K562 (cell line): ENCODE measurements around the gene INSR. TPM values are rescaled to one million over a fixed set of nuclear protein-coding genes. Genes with fewer than 3 reads are reported as not detected.

ENCODE experiments used
- ATAC-seq: fragments of 200-7000 bp; cut with Tn5 transposase; 3 replicates; pipeline ENCODE4 v1.9.1; 2020; ENCODE audit warnings: moderate library complexity
- BruUV-seq: library from RNA; stranded (reverse); fragments of 400-500 nt; replicated peaks from 2 replicates; lab custom pipeline; 2021; lab: Mats Ljungman, UMichigan
- CTCF ChIA-PET: fragments of 300-600 bp; formaldehyde crosslinking; extraction: SDS; loops from one replicate; lab custom pipeline; 2021; ENCODE audit warnings: low intra/inter-chr PET ratio; lab: Yijun Ruan, JAX
- POLR2A ChIA-PET: fragments of 300-600, 350-650 bp; sonication (Branson Sonifier 250); formaldehyde crosslinking; extraction: SDS; loops from one replicate; lab custom pipeline; 2021; ENCODE audit warnings: antibody characterized with exemption, inconsistent platforms; lab: Yijun Ruan, JAX
- DNase-seq, 4 experiments: peaks; one replicate each; pipeline versions ENCODE4 v3.0.0 to v3.0.0-alpha.2; 2011 to 2018; ENCODE audit warnings: low spot score in 3 of 4, mixed read lengths in 3 of 4; ENCODE audit errors: extremely low read depth in 1 of 4
- FAIRE-seq: peaks from 2 replicates; lab custom pipeline; 2011; peaks lifted over from hg19 to GRCh38; lab: Jason Lieb, UNC
- H2AFZ ChIP-seq: 2 replicates; pipeline ENCODE4 v1.6.0; 2011; ENCODE audit warnings: low read depth, low read length, control low read depth, inconsistent platforms
- H3K27ac ChIP-seq: fragments of 200-600 bp; 3 replicates; pipeline ENCODE4 v1.8.0; 2011; ENCODE audit warnings: low read depth, mild to moderate bottlenecking, control low read depth, inconsistent platforms, low read length, moderate library complexity, mixed read lengths; ENCODE audit errors: extremely low read depth
- H3K27me3 ChIP-seq, 2 experiments: fragments of 300-600 bp in 1 of 2; 2 replicates in 1 of 2; 3 replicates in 1 of 2; pipeline versions ENCODE4 v1.6.0 to v1.8.0; 2011; ENCODE audit warnings: inconsistent platforms in 2 of 2, low read length in 2 of 2, mild to moderate bottlenecking in 1 of 2, mixed read lengths in 1 of 2, moderate library complexity in 1 of 2; ENCODE audit not compliant: control insufficient read depth in 2 of 2, insufficient read depth in 2 of 2
- H3K36me3 ChIP-seq: fragments of 300-600 bp; 3 replicates; pipeline ENCODE4 v1.8.0; 2011; ENCODE audit warnings: mild to moderate bottlenecking, low read length, inconsistent platforms; ENCODE audit not compliant: control insufficient read depth, insufficient read depth
- H3K4me1 ChIP-seq, 2 experiments: fragments of 200-600 bp in 1 of 2; replicated peaks in 1 of 2; 2 replicates in 1 of 2; 3 replicates in 1 of 2; pipeline versions ENCODE4 v1.5.1 to v1.8.0; 2011; ENCODE audit warnings: inconsistent platforms in 2 of 2, low read length in 2 of 2, mild to moderate bottlenecking in 1 of 2, mixed read lengths in 1 of 2, moderate library complexity in 1 of 2; ENCODE audit not compliant: control insufficient read depth in 2 of 2, insufficient read depth in 2 of 2
- H3K4me2 ChIP-seq: 2 replicates; pipeline ENCODE4 v1.6.1; 2011; ENCODE audit warnings: low read length, control low read depth, inconsistent platforms, mixed read lengths; ENCODE audit not compliant: insufficient read depth
- H3K4me3 ChIP-seq: fragments of 200-600 bp; sonication (generic), shearing (Covaris generic); 2 replicates; pipeline ENCODE4 v1.5.1; 2016; ENCODE audit warnings: control low read depth, inconsistent platforms
- H3K79me2 ChIP-seq: fragments of 200-600 bp; 3 replicates; pipeline ENCODE4 v1.8.0; 2011; ENCODE audit warnings: low read length, inconsistent platforms; ENCODE audit not compliant: control insufficient read depth, insufficient read depth
- H3K9ac ChIP-seq, 2 experiments: 2 replicates each; pipeline versions ENCODE4 v1.6.0 to v1.6.1; 2011; ENCODE audit warnings: low read depth in 2 of 2, low read length in 2 of 2, control low read depth in 1 of 2, inconsistent platforms in 1 of 2, mild to moderate bottlenecking in 1 of 2, mixed read lengths in 1 of 2; ENCODE audit not compliant: insufficient read depth in 1 of 2
- H3K9me1 ChIP-seq: one replicate; pipeline ENCODE4 v1.6.0; 2011; ENCODE audit warnings: inconsistent platforms, mild to moderate bottlenecking, low read length, moderate library complexity; ENCODE audit not compliant: control insufficient read depth, insufficient read depth
- H3K9me3 ChIP-seq: replicated peaks from 2 replicates; pipeline ENCODE4 v1.5.1; 2011; ENCODE audit warnings: low read depth, low read length, inconsistent platforms; ENCODE audit not compliant: control insufficient read depth, insufficient read depth
- H4K20me1 ChIP-seq: replicated peaks from 2 replicates; pipeline ENCODE4 v1.6.1; 2011; ENCODE audit warnings: low read length, inconsistent platforms, mixed read lengths; ENCODE audit not compliant: control insufficient read depth, insufficient read depth
- FOXP1 ChIP-seq: sonication (generic); formaldehyde crosslinking; IDR thresholded peaks from 2 replicates; pipeline ENCODE4 v1.8.0; 2022; ENCODE audit warnings: mild to moderate bottlenecking, missing genetic modification reagents
- GABPB1 ChIP-seq: sonication (generic); formaldehyde crosslinking; IDR thresholded peaks from 2 replicates; pipeline ENCODE4 v1.8.0; 2022; ENCODE audit warnings: mild to moderate bottlenecking, missing genetic modification reagents
- HMGXB4 ChIP-seq: sonication (generic); formaldehyde crosslinking; IDR thresholded peaks from 2 replicates; pipeline ENCODE4 v1.8.1; 2023; ENCODE audit warnings: mild to moderate bottlenecking, missing genetic modification reagents
- MBD1 ChIP-seq: fragments of 250-450 bp; sonication (Bioruptor Pico); IDR thresholded peaks from 2 replicates; pipeline ENCODE4 v1.8.0; 2022; ENCODE audit warnings: inconsistent platforms
- MTF1 ChIP-seq: fragments of 250-450 bp; sonication (Bioruptor Pico); IDR thresholded peaks from 2 replicates; pipeline ENCODE4 v1.9.0; 2021; ENCODE audit warnings: moderate library complexity, mild to moderate bottlenecking, inconsistent platforms, borderline replicate concordance
- RFX1 ChIP-seq: fragments of 450-650 bp; IDR thresholded peaks from 2 replicates; pipeline ENCODE4 v1.6.1; 2016; ENCODE audit warnings: mild to moderate bottlenecking, moderate library complexity
- SFPQ ChIP-seq: fragments of 200-400 bp; formaldehyde crosslinking; IDR thresholded peaks from 2 replicates; pipeline ENCODE4 v1.6.1; 2017; ENCODE audit warnings: mild to moderate bottlenecking, low read depth, low read length, moderate library complexity
- SMAD4 ChIP-seq: fragments of 250-450 bp; sonication (Bioruptor Pico); conservative IDR thresholded peaks from 2 replicates; pipeline ENCODE4 v1.8.0; 2021; ENCODE audit warnings: inconsistent platforms, mild to moderate bottlenecking, moderate library complexity
- TFAM ChIP-seq: fragments of 250-450 bp; sonication (Bioruptor Pico); conservative IDR thresholded peaks from 2 replicates; pipeline ENCODE4 v1.5.0; 2021; ENCODE audit warnings: mild to moderate bottlenecking, moderate library complexity
- ZNF174 ChIP-seq: fragments of 250-450 bp; sonication (Bioruptor Pico); IDR thresholded peaks from 2 replicates; pipeline ENCODE4 v1.4.0; 2020; ENCODE audit warnings: mild to moderate bottlenecking
- ZNF23 ChIP-seq: fragments of 250-450 bp; sonication (Bioruptor Pico); IDR thresholded peaks from 2 replicates; pipeline ENCODE4 v1.4.0; 2020; ENCODE audit warnings: mild to moderate bottlenecking
- ZNF431 ChIP-seq: sonication (generic); formaldehyde crosslinking; IDR thresholded peaks from 2 replicates; pipeline ENCODE4 v1.8.0; 2022; ENCODE audit warnings: mild to moderate bottlenecking, missing genetic modification reagents
- WGBS: fragments of 100-300 bp; shearing (Covaris generic); methylation state at CpG from one replicate; pipeline ENCODE4 v1.1.6; 2016; ENCODE audit warnings: low coverage, mixed read lengths; ENCODE audit not compliant: insufficient coverage; ENCODE audit errors: missing lambda C conversion rate; 5-methylcytosine and 5-hydroxymethylcytosine counted together
- in situ Hi-C: fragments of 300-500 bp; cut with MboI; formaldehyde crosslinking; loops from 4 replicates; pipeline ENCODE4 v1.15.0; 2018; ENCODE audit warnings: inconsistent platforms, mixed read lengths
- intact Hi-C: fragments of 100-400 bp; cut with micrococcal nuclease; formaldehyde crosslinking; loops from 2 replicates; pipeline ENCODE4 v1.14.2; 2022
- polyA plus RNA-seq, 8 experiments: library from polyadenylated mRNA; depleted of rRNA in 4 of 8; stranded (reverse) in 5 of 8; unstranded in 3 of 8; fragments of >200 nt; fragmentation: Nextera tagmentation in 2 of 8; fragmentation: Illumina TruSeq in 1 of 8; extraction: Ambion mirVana in 2 of 8; extraction: Trizol in 1 of 8; gene quantifications; 2 replicates each; pipeline versions ENCODE4 v1.2.1 to v1.2.3, GENCODE V29; 2011 to 2014; ENCODE audit warnings: inconsistent platforms in 1 of 8, missing spikeins in 1 of 8
- total RNA-seq, 7 experiments: library from RNA; depleted of rRNA in 6 of 7; stranded (reverse); fragments of >200 nt in 6 of 7; fragmentation: Illumina TruSeq in 2 of 7; extraction: Trizol in 2 of 7; gene quantifications; 2 replicates each; pipeline versions ENCODE4 v1.2.1 to v1.2.3, GENCODE V29; 2011 to 2021; ENCODE audit warnings: low replicate concordance in 1 of 7
- TF ChIP-seq, protein P1 (sequence below): fragments of 450-650 bp; IDR thresholded peaks from 2 replicates; pipeline ENCODE4 v1.6.1; 2016; ENCODE audit warnings: low read depth, mild to moderate bottlenecking, moderate library complexity
- TF ChIP-seq, protein P2 (sequence below), 2 experiments: fragments of 450-650 bp; conservative IDR thresholded peaks; 2 replicates each; pipeline ENCODE4 v1.6.1; 2017; ENCODE audit warnings: mild to moderate bottlenecking in 2 of 2, moderate library complexity in 2 of 2

The INSR gene
- total and polyA plus RNA-seq, 9 of the 15 experiments (the other 6 are each of a cell fraction or from before 2014, with no cell fraction given): 0.04 to 0.88 (median 0.41) TPM

DNA sequence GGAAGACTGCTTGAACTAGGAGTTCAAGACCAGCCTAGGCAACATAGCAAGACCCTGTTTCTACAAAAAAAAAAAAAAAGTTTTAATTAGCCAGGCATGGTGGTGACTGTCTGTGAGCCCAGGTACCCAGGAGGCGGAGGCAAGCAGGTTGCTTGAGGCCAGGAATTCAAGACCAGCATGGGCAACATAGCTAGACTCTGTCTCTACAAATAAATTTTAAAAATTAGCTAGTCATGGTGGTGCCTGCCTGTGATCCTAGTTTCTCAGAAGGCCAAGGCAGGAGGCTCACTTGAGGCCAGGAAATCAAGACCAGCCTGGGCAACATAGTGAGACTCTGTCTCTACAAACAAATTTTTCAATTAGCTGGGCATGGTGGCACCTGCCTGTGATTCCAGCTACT, 6.1 kb downstream of the INSR start:
- H3K4me3 ChIP-seq: no peak overlapping the region
- BruUV-seq: no TSS peak
- intact Hi-C loops: no loop called here
- no peaks in the 10 kb centered on the region for H3K79me2 ChIP-seq
- FAIRE-seq: no peak
- WGBS: 0% methylated on average over 1 of the region's 1 CpG
- H3K9me3 ChIP-seq: no peaks in the 10 kb centered on the region
- peaks cover 3 to 27% of the 10 kb centered on the region in 2 experiments; a peak in 4 of 5 replicates for H3K27me3 ChIP-seq
- ChIA-PET POLR2A (interaction anchor here (0.9 kb wide), 1 partner anchor 11 kb away, joined by 3 read pairs; no protein-coding TSS in a partner anchor), CTCF (no interaction called here)
- no peak for DNase-seq
- ATAC-seq: no peak
- no peak overlapping the region for H2AFZ ChIP-seq
- no peak overlapping the region for H3K4me2 ChIP-seq
- in situ Hi-C loops: no loop called here
- H3K9ac ChIP-seq: no peak overlapping the region
- 0 out of 2 replicates have a peak, but pooled peaks cover 3% of the 10 kb centered on the region for H4K20me1 ChIP-seq
- peaks cover 0 to under 1% of the 10 kb centered on the region in 2 experiments; a peak in 2 of 5 replicates for H3K4me1 ChIP-seq
- H3K36me3 ChIP-seq: no peaks in the 10 kb centered on the region
- no peaks in the 10 kb centered on the region for H3K9me1 ChIP-seq
- no peak overlapping the region for H3K27ac ChIP-seq
- TF ChIP-seq ZNF23 (CRISPR knock-in tag): no peak
- TF ChIP-seq GABPB1 (CRISPR knock-in tag): no peak
- TF ChIP-seq MBD1: no peak
- no peak for TF ChIP-seq ZNF431
- TF ChIP-seq HMGXB4 (CRISPR knock-in tag): no peak
- TF ChIP-seq, protein P1, sequence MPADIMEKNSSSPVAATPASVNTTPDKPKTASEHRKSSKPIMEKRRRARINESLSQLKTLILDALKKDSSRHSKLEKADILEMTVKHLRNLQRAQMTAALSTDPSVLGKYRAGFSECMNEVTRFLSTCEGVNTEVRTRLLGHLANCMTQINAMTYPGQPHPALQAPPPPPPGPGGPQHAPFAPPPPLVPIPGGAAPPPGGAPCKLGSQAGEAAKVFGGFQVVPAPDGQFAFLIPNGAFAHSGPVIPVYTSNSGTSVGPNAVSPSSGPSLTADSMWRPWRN: no peak
- TF ChIP-seq SMAD4 (CRISPR knock-in tag): no peak
- TF ChIP-seq FOXP1 (CRISPR knock-in tag): no peak
- TF ChIP-seq, protein P2, sequence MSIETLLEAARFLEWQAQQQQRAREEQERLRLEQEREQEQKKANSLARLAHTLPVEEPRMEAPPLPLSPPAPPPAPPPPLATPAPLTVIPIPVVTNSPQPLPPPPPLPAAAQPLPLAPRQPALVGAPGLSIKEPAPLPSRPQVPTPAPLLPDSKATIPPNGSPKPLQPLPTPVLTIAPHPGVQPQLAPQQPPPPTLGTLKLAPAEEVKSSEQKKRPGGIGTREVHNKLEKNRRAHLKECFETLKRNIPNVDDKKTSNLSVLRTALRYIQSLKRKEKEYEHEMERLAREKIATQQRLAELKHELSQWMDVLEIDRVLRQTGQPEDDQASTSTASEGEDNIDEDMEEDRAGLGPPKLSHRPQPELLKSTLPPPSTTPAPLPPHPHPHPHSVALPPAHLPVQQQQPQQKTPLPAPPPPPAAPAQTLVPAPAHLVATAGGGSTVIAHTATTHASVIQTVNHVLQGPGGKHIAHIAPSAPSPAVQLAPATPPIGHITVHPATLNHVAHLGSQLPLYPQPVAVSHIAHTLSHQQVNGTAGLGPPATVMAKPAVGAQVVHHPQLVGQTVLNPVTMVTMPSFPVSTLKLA (conservative IDR thresholded peaks at IDR 0.05): no peak
- TF ChIP-seq MTF1: no peak
- TF ChIP-seq RFX1: no peak
- no peak for TF ChIP-seq SFPQ
- TF ChIP-seq TFAM: no peak
- no peak for TF ChIP-seq ZNF174 (CRISPR knock-in tag)
